ENCODE results near the gene MUCL1.

GRCh38 chr12:54821676-54822075 is 32.6 kb upstream of the MUCL1 start:
- TF ChIP-seq CTCF (IDR thresholded peaks at IDR 0.05; ENCODE audit: low read depth, low read length): no peak
- no peak for TF ChIP-seq POLR2A (IDR thresholded peaks at IDR 0.05; ENCODE audit: extremely low read depth, insufficient read length)

Measured in NB4 (cell line).